Mucosa of descending colon (tissue), 3 donors: ENCODE measurements around the gene COL5A1. TPM values are rescaled to one million over a fixed set of nuclear protein-coding genes. Genes with fewer than 3 reads are reported as not detected.

Experiments
- ATAC-seq: fragments of 200-7000 bp; cut with Tn5 transposase; one replicate; pipeline ENCODE4 v1.9.1; 2020; ENCODE audit warnings: mild to moderate bottlenecking, moderate library complexity
- DNase-seq, 3 donors: peaks; one replicate each; pipeline ENCODE4 v3.0.0-alpha.2; 2020
- H3K36me3 ChIP-seq: fragments of 200-600 bp; one replicate; pipeline ENCODE4 v1.8.0; 2021; ENCODE audit warnings: low read depth, mild to moderate bottlenecking
- H3K4me1 ChIP-seq: fragments of 200-600 bp; one replicate; pipeline ENCODE4 v1.8.0; 2021; ENCODE audit warnings: low read depth, mild to moderate bottlenecking
- H3K4me3 ChIP-seq: fragments of 200-600 bp; one replicate; pipeline ENCODE4 v1.8.0; 2021; ENCODE audit warnings: mild to moderate bottlenecking
- H3K9me3 ChIP-seq: fragments of 200-600 bp; one replicate; pipeline ENCODE4 v1.8.0; 2021; ENCODE audit warnings: mild to moderate bottlenecking
- intact Hi-C, 2 donors: fragments of 100-400 bp; cut with DNase I in 1 of 2; cut with micrococcal nuclease in 1 of 2; formaldehyde crosslinking; loops; one replicate each; pipeline versions ENCODE4 v1.11.0 to v1.11.1; 2022; cut with DNase I, micrococcal nuclease
- total RNA-seq, 3 donors: library from RNA; stranded (reverse); fragmentation: NEBNext Ultra II Directional in 2 of 3; extraction: Animal tissue kit (Norgen Biotek cat#: 25700) in 2 of 3; gene quantifications; one replicate each; pipeline versions ENCODE4 v1.2.1 to v1.2.4, GENCODE V29; 2021 to 2023
- TF ChIP-seq, protein P1 (sequence below): fragments of 200-600 bp; IDR thresholded peaks from one replicate; pipeline ENCODE4 v1.8.0; 2022; ENCODE audit warnings: antibody characterized with exemption, mild to moderate bottlenecking
- donor health status: DM: no; HTN: no; CAD: no; lungs with moderate emphysema.
- donor health status: DM: no; HTN: no; CAD: no.
- donor health status: DM: no; HTN: yes; CAD: no.

Gene COL5A1
- total RNA-seq, 3 donors from 2014 or later, result 8.6 to 62.3 (median 22.2) TPM

DNA sequence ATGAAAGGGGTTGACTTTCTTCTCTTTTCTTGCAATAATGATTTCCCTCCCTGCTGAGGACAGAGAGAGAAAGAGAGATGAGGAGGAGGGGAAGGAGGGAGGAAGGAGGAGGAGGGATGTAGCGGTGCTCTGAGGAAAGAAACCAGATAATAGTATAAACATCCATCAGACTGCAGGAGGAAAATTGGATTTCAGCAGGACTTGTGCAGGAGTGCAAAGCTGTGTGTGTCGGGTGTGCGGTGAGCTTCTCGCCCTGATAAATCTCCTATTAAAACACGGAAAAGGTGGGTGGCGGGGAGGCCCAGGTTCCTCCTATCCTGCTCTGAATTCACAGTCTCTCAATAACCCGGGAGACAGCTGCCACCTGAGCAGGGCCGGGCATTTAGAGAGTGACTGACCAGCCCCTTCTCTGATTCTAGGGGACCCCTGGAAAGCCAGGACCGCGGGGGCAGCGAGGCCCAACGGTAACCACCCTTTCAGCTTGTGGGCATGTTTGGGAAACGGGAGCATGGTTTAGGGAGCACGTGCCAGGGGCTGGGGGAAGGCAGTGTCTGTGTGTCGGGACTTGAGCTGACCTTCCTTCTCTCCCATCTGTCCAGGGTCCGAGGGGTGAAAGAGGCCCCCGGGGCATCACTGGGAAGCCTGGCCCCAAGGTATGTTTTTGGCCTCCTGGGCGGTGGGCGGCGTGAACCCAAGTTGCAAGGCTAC lies 153.2 kb downstream of the COL5A1 start:
- TF ChIP-seq, protein P1, sequence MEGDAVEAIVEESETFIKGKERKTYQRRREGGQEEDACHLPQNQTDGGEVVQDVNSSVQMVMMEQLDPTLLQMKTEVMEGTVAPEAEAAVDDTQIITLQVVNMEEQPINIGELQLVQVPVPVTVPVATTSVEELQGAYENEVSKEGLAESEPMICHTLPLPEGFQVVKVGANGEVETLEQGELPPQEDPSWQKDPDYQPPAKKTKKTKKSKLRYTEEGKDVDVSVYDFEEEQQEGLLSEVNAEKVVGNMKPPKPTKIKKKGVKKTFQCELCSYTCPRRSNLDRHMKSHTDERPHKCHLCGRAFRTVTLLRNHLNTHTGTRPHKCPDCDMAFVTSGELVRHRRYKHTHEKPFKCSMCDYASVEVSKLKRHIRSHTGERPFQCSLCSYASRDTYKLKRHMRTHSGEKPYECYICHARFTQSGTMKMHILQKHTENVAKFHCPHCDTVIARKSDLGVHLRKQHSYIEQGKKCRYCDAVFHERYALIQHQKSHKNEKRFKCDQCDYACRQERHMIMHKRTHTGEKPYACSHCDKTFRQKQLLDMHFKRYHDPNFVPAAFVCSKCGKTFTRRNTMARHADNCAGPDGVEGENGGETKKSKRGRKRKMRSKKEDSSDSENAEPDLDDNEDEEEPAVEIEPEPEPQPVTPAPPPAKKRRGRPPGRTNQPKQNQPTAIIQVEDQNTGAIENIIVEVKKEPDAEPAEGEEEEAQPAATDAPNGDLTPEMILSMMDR, result no peak
- no peak for ATAC-seq
- Histone ChIP-seq H3K9me3 (no peaks in the 10 kb centered on the region), H3K4me1 (no peaks in the 10 kb centered on the region), H3K4me3 (no peak overlapping the region), H3K36me3 (no peaks in the 10 kb centered on the region)
- DNase-seq, result no peak
- intact Hi-C loops, result no loop called here

DNA sequence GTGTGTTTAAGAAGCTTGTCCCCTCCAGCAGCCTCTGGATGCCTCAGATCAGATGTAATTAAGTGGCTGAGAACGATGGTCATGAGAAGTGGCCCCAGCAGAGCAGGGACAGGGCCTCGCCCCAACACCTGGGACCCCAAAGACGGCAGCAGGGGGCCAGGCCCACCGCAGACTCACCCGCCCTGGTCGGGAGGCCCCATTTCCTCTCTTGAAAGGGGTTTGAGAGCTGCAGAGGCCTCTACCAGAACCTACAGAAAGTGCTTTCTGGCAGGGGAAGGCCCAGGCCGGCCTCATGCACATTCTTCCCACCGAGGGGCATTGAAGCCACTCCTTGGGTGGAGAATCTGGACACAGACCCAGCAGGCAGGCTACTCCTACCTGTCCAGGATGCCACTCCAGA lies 153.8 kb downstream of the COL5A1 start:
- no peaks in the 10 kb centered on the region for H3K9me3 ChIP-seq
- H3K36me3 ChIP-seq, result no peaks in the 10 kb centered on the region
- no peak for ATAC-seq
- H3K4me1 ChIP-seq, result no peaks in the 10 kb centered on the region
- intact Hi-C loops, result no loop called here
- no peak overlapping the region for H3K4me3 ChIP-seq
- no peak for DNase-seq
- TF ChIP-seq, protein P1, result no peak

- Histone ChIP-seq H3K4me1 (no peaks in the 10 kb centered on the region), H3K9me3 (no peaks in the 10 kb centered on the region), H3K36me3 (no peaks in the 10 kb centered on the region), H3K4me3 (no peak overlapping the region)
- intact Hi-C loops, result no loop called here
- DNase-seq, result no peak
- TF ChIP-seq, protein P1, result no peak
- no peak for ATAC-seq
Observed at GRCh38 chr9:134796882-134797281, 155.3 kb downstream of the COL5A1 start.

GRCh38 chr9:134800791-134801339 lies 159.3 kb downstream of the COL5A1 start:
- ATAC-seq, result no peak
- DNase-seq, result no peak
- intact Hi-C loops, result no loop called here
- TF ChIP-seq, protein P1, result no peak
- no peak overlapping the region for H3K4me3 ChIP-seq
- no peaks in the 10 kb centered on the region for H3K9me3 ChIP-seq
- H3K4me1 ChIP-seq, result no peaks in the 10 kb centered on the region
- H3K36me3 ChIP-seq, result no peaks in the 10 kb centered on the region

- ATAC-seq (no peak), DNase-seq (no peak)
- Histone ChIP-seq H3K4me1 (no peaks in the 10 kb centered on the region), H3K9me3 (no peaks in the 10 kb centered on the region), H3K4me3 (no peak overlapping the region), H3K36me3 (no peaks in the 10 kb centered on the region)
- TF ChIP-seq, protein P1, result no peak
- intact Hi-C loops, result no loop called here
Observed at GRCh38 chr9:134802216-134802795, 160.7 kb downstream of the COL5A1 start.
